Activated CD4-positive, CD25-positive, alpha-beta regulatory T cell (primary cell): ENCODE measurements around the gene TBC1D22A.

Experiments used
- DNase-seq, 4 experiments: peaks; one replicate each; lab custom pipeline; 2025; lab: John Stamatoyannopoulos, UW

Gene TBC1D22A

GRCh38 chr22:46958658-46959057 is 196.2 kb downstream of the TBC1D22A start:
- no peak for DNase-seq

- DNase-seq: no peak
These were observed 196.9 kb downstream of the TBC1D22A start for GRCh38 chr22:46959369-46959768.

GRCh38 chr22:46961591-46962295 is 199.3 kb downstream of the TBC1D22A start:
- no peak for DNase-seq

GRCh38 chr22:46962406-46962805 is 200.0 kb downstream of the TBC1D22A start:
- no peak for DNase-seq

GRCh38 chr22:46963672-46964545 is 201.5 kb downstream of the TBC1D22A start:
- DNase-seq: no peak

GRCh38 chr22:46964773-46965550 is 202.5 kb downstream of the TBC1D22A start:
- no peak for DNase-seq

- no peak for DNase-seq
These were observed 203.4 kb downstream of the TBC1D22A start for GRCh38 chr22:46965555-46966494.

GRCh38 chr22:46966495-46966845 is 204.0 kb downstream of the TBC1D22A start:
- no peak for DNase-seq

GRCh38 chr22:46966846-46967245 is 204.4 kb downstream of the TBC1D22A start:
- DNase-seq: no peak

- DNase-seq: no peak
These were observed 205.3 kb downstream of the TBC1D22A start for GRCh38 chr22:46967445-46968358.

GRCh38 chr22:46968359-46968740 is 205.9 kb downstream of the TBC1D22A start:
- no peak for DNase-seq

GRCh38 chr22:46968848-46969247 is 206.4 kb downstream of the TBC1D22A start:
- DNase-seq: no peak

- no peak for DNase-seq
These were observed 207.0 kb downstream of the TBC1D22A start for GRCh38 chr22:46969491-46969890.

- no peak for DNase-seq
These were observed 207.5 kb downstream of the TBC1D22A start for GRCh38 chr22:46969961-46970360.

GRCh38 chr22:46970411-46971098 is 208.1 kb downstream of the TBC1D22A start:
- no peak for DNase-seq

GRCh38 chr22:46971099-46971763 is 208.8 kb downstream of the TBC1D22A start:
- DNase-seq: no peak

- DNase-seq: no peak
These were observed 209.3 kb downstream of the TBC1D22A start for GRCh38 chr22:46971764-46972125.

GRCh38 chr22:46972256-46972655 is 209.8 kb downstream of the TBC1D22A start:
- no peak for DNase-seq
